Peyer's patch (tissue), 4 donors: ENCODE results near the gene CREB3L4.

Experiments
- POLR2A ChIP-seq, 2 donors: fragments of 450-650 bp; IDR thresholded peaks; one replicate each; pipeline ENCODE4 v1.5.1; 2017; ENCODE audit warnings: antibody characterized with exemption in 2 of 2, mild to moderate bottlenecking in 2 of 2, moderate library complexity in 2 of 2
- TF ChIP-seq, protein P1 (sequence below), 6 experiments: fragments of 450-650 bp in 4 of 6; fragments of 200-600 bp in 2 of 6; sonication (generic) in 1 of 6; IDR thresholded peaks; one replicate each; pipeline ENCODE4 v1.5.1; 2017 to 2019; ENCODE audit warnings: antibody characterized with exemption in 6 of 6, mild to moderate bottlenecking in 3 of 6, moderate library complexity in 1 of 6

DNA sequence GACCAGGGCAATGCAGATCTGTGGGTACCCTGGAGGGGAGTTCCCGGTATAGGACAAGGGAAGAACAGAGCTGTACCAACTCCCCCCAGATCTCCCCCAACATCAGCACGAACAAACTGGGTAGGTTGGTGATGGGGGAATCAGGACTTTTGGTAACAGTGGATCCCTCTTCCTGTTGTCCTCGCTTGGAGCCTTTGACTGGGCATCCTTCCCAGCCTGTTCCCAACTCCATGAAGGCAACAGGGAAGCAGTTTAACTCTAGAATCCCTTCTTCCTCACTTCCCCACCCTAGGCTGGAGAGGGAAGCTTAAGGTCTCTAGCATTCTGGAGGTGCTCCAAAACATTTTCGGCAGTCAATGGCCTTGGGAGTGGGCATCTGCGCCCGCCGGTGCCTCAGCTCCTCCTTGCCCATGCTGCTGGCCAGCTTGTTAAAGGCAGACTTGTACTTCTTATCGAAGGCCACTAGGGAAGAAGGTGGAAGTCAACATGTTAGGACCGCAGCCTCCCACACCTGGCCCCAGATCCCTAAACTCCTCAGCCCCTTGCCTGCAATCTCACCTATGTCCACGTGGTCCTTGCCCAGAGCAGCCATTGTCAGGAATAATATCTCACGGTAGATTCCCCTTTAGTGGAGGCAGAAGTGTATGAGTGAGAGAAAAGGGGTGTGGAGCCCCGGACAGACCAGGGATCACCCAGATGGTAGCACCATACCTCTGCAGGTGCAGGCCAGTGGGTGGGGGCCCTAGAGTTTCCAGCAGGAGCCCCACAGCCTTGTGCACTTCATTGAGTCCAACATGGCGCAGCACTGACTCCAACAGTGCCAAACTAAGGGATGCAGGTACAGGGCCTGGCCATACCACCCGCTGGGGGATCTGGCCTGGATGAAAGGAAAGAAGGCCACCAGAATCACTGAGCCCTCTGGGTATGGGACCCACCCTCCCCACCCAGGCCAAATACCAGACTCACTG lies 37.4 kb upstream of the CREB3L4 start:
- TF ChIP-seq, protein P1, sequence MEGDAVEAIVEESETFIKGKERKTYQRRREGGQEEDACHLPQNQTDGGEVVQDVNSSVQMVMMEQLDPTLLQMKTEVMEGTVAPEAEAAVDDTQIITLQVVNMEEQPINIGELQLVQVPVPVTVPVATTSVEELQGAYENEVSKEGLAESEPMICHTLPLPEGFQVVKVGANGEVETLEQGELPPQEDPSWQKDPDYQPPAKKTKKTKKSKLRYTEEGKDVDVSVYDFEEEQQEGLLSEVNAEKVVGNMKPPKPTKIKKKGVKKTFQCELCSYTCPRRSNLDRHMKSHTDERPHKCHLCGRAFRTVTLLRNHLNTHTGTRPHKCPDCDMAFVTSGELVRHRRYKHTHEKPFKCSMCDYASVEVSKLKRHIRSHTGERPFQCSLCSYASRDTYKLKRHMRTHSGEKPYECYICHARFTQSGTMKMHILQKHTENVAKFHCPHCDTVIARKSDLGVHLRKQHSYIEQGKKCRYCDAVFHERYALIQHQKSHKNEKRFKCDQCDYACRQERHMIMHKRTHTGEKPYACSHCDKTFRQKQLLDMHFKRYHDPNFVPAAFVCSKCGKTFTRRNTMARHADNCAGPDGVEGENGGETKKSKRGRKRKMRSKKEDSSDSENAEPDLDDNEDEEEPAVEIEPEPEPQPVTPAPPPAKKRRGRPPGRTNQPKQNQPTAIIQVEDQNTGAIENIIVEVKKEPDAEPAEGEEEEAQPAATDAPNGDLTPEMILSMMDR (IDR thresholded peaks at IDR 0.05), result no peak
- no peak for TF ChIP-seq POLR2A (IDR thresholded peaks at IDR 0.05)
